IMR-90 (cell line): Measurements from ENCODE around the gene NUMA1. TPM values are rescaled to one million over a fixed set of nuclear protein-coding genes. Genes with fewer than 3 reads are reported as not detected.

Experiments
- ATAC-seq: fragments of 200-7000 bp; cut with Tn5 transposase; 2 replicates; pipeline ENCODE4 v1.9.1; 2020; ENCODE audit warnings: low read depth, mild to moderate bottlenecking, moderate library complexity
- BruUV-seq: library from RNA; stranded (reverse); fragments of 400-500 nt; replicated peaks from 2 replicates; lab custom pipeline; 2021; lab: Mats Ljungman, UMichigan
- CTCF ChIA-PET: fragments of 300-600 bp; formaldehyde crosslinking; extraction: SDS; loops from one replicate; lab custom pipeline; 2021; ENCODE audit warnings: antibody characterized with exemption; lab: Yijun Ruan, JAX
- POLR2A ChIA-PET: fragments of 300-600 bp; sonication (Branson Sonifier 250); formaldehyde crosslinking; loops from one replicate; lab custom pipeline; 2022; ENCODE audit warnings: antibody characterized with exemption; ENCODE audit not compliant: unreplicated experiment; lab: Charles Lee
- DNase-seq: peaks from one replicate; pipeline ENCODE4 v3.0.0; 2013
- H2AFZ ChIP-seq: replicated peaks from 2 replicates; pipeline ENCODE3; 2013; ENCODE audit warnings: low read length, mild to moderate bottlenecking; ENCODE audit not compliant: poor library complexity
- H2AK5ac ChIP-seq: 2 replicates; pipeline ENCODE4 v1.6.1; 2013; ENCODE audit warnings: low read depth, low read length, inconsistent platforms
- H2AK9ac ChIP-seq: replicated peaks from 2 replicates; pipeline ENCODE3; 2013; ENCODE audit warnings: mild to moderate bottlenecking, low read depth, low read length, moderate library complexity; ENCODE audit not compliant: poor library complexity
- H2BK120ac ChIP-seq: 2 replicates; pipeline ENCODE4 v1.6.1; 2013; ENCODE audit warnings: low read depth, low read length, inconsistent platforms
- H2BK15ac ChIP-seq: 3 replicates; pipeline ENCODE4 v1.6.1; 2013; ENCODE audit warnings: low read depth, low read length, inconsistent platforms
- H2BK20ac ChIP-seq: 2 replicates; pipeline ENCODE4 v1.6.1; 2013; ENCODE audit warnings: low read depth, mild to moderate bottlenecking, inconsistent platforms, low read length, moderate library complexity
- H2BK5ac ChIP-seq: 2 replicates; pipeline ENCODE4 v1.6.1; 2013; ENCODE audit warnings: mild to moderate bottlenecking, low read depth, low read length, inconsistent platforms; ENCODE audit not compliant: poor library complexity, severe bottlenecking
- H3K14ac ChIP-seq: replicated peaks from 2 replicates; pipeline ENCODE4 v1.6.1; 2013; ENCODE audit warnings: low read depth, low read length, inconsistent platforms
- H3K18ac ChIP-seq: 2 replicates; pipeline ENCODE4 v1.6.1; 2013; ENCODE audit warnings: low read depth, low read length, control low read depth
- H3K23ac ChIP-seq: 2 replicates; pipeline ENCODE4 v1.6.1; 2013; ENCODE audit warnings: low read depth, low read length, inconsistent platforms
- H3K27ac ChIP-seq: 2 replicates; pipeline ENCODE4 v1.5.1; 2013; ENCODE audit warnings: mild to moderate bottlenecking, control low read depth, low read length; ENCODE audit not compliant: insufficient read depth
- H3K27me3 ChIP-seq: 2 replicates; pipeline ENCODE4 v1.6.1; 2013; ENCODE audit warnings: low read length; ENCODE audit not compliant: control insufficient read depth, insufficient read depth
- H3K36me3 ChIP-seq: 2 replicates; pipeline ENCODE4 v1.6.1; 2013; ENCODE audit warnings: low read length, mixed read lengths; ENCODE audit not compliant: control insufficient read depth, insufficient read depth
- H3K4ac ChIP-seq: 2 replicates; pipeline ENCODE4 v1.6.1; 2013; ENCODE audit warnings: low read depth, low read length, inconsistent platforms
- H3K4me1 ChIP-seq: 2 replicates; pipeline ENCODE4 v1.6.1; 2013; ENCODE audit warnings: low read length, mixed read lengths; ENCODE audit not compliant: control insufficient read depth, insufficient read depth
- H3K4me2 ChIP-seq: 2 replicates; pipeline ENCODE4 v1.6.1; 2013; ENCODE audit warnings: low read depth, mild to moderate bottlenecking, control low read depth, low read length, moderate library complexity
- H3K4me3 ChIP-seq: 2 replicates; pipeline ENCODE4 v1.5.1; 2013; ENCODE audit warnings: low read depth, mild to moderate bottlenecking, control low read depth, low read length, moderate library complexity; ENCODE audit not compliant: insufficient read depth
- H3K56ac ChIP-seq: 2 replicates; pipeline ENCODE4 v1.6.1; 2013; ENCODE audit warnings: low read length, inconsistent platforms; ENCODE audit not compliant: insufficient read depth; ENCODE audit errors: extremely low read depth
- H3K79me1 ChIP-seq, 2 experiments: 2 replicates each; pipeline ENCODE4 v1.6.1; 2013; ENCODE audit warnings: low read length in 2 of 2, inconsistent platforms in 1 of 2, low read depth in 1 of 2
- H3K9ac ChIP-seq: 2 replicates; pipeline ENCODE4 v1.6.1; 2013; ENCODE audit warnings: low read depth, low read length, control low read depth
- H3K9me1 ChIP-seq: 2 replicates; pipeline ENCODE4 v1.6.1; 2013; ENCODE audit warnings: low read length, inconsistent platforms; ENCODE audit not compliant: insufficient read depth
- H3K9me3 ChIP-seq: 2 replicates; pipeline ENCODE4 v1.6.1; 2013; ENCODE audit warnings: low read length; ENCODE audit not compliant: control insufficient read depth, insufficient read depth
- H4K20me1 ChIP-seq: 2 replicates; pipeline ENCODE4 v1.6.1; 2013; ENCODE audit warnings: low read length, inconsistent platforms; ENCODE audit not compliant: insufficient read depth
- H4K5ac ChIP-seq: 2 replicates; pipeline ENCODE4 v1.6.1; 2013; ENCODE audit warnings: mild to moderate bottlenecking, low read depth, low read length, control low read depth
- H4K8ac ChIP-seq, 2 experiments: 2 replicates each; pipeline ENCODE4 v1.6.1; 2013; ENCODE audit warnings: low read depth in 2 of 2, low read length in 2 of 2, control low read depth in 1 of 2, inconsistent platforms in 1 of 2
- H4K91ac ChIP-seq: 2 replicates; pipeline ENCODE4 v1.6.1; 2013; ENCODE audit warnings: low read depth, low read length, inconsistent platforms; ENCODE audit not compliant: insufficient read depth
- BHLHE40 ChIP-seq: fragments of 150-350 bp; IDR thresholded peaks from 2 replicates; pipeline ENCODE4 v1.6.1; 2016; ENCODE audit warnings: mild to moderate bottlenecking, low read depth, low read length
- CEBPB ChIP-seq: IDR thresholded peaks from 2 replicates; pipeline ENCODE4 v1.6.1; 2012; ENCODE audit warnings: low read depth, low read length, improper control_type of control experiment
- CHD1 ChIP-seq: IDR thresholded peaks from 2 replicates; pipeline ENCODE4 v1.6.1; 2012; ENCODE audit warnings: low read depth, low read length, improper control_type of control experiment
- ELK1 ChIP-seq: fragments of 150-350 bp; IDR thresholded peaks from 2 replicates; pipeline ENCODE4 v1.6.1; 2016; ENCODE audit warnings: low read depth, mild to moderate bottlenecking, low read length, moderate library complexity, borderline replicate concordance
- FOS ChIP-seq: fragments of 150-350 bp; IDR thresholded peaks from 2 replicates; pipeline ENCODE4 v1.6.1; 2016; ENCODE audit warnings: low read depth, low read length
- MAFK ChIP-seq: IDR thresholded peaks from 2 replicates; pipeline ENCODE4 v1.6.1; 2012; ENCODE audit warnings: low read depth, low read length, improper control_type of control experiment
- MAZ ChIP-seq: IDR thresholded peaks from 2 replicates; pipeline ENCODE4 v1.6.1; 2012; ENCODE audit warnings: low read depth, mild to moderate bottlenecking, low read length, improper control_type of control experiment, moderate library complexity, borderline replicate concordance
- MXI1 ChIP-seq: IDR thresholded peaks from 2 replicates; pipeline ENCODE4 v1.6.1; 2012; ENCODE audit warnings: low read depth, mild to moderate bottlenecking, low read length, moderate library complexity, borderline replicate concordance
- NFE2L2 ChIP-seq: fragments of 150-350 bp; IDR thresholded peaks from 2 replicates; pipeline ENCODE4 v1.6.1; 2016; ENCODE audit warnings: low read depth, mild to moderate bottlenecking, low read length
- POLR2A ChIP-seq: IDR thresholded peaks from 2 replicates; pipeline ENCODE4 v1.6.1; 2012; ENCODE audit warnings: mild to moderate bottlenecking, low read depth, low read length
- RCOR1 ChIP-seq: IDR thresholded peaks from 2 replicates; pipeline ENCODE4 v1.6.1; 2012; ENCODE audit warnings: mild to moderate bottlenecking, low read length, improper control_type of control experiment; ENCODE audit not compliant: insufficient replicate concordance
- RFX5 ChIP-seq: IDR thresholded peaks from 2 replicates; pipeline ENCODE4 v1.8.0; 2012; ENCODE audit warnings: low read depth, mild to moderate bottlenecking, low read length, moderate library complexity
- SMC3 ChIP-seq: fragments of 150-350 bp; IDR thresholded peaks from 2 replicates; pipeline ENCODE4 v1.6.1; 2016; ENCODE audit warnings: low read depth, mild to moderate bottlenecking, antibody characterized with exemption, low read length, moderate library complexity
- WGBS, 2 experiments: methylation state at CpG; one replicate each; pipeline versions ENCODE4 v1.1.5 to v1.1.7; 2013; ENCODE audit warnings: missing lambda C conversion rate in 2 of 2; ENCODE audit not compliant: insufficient read length in 1 of 2; ENCODE audit errors: extremely low coverage in 2 of 2; 5-methylcytosine and 5-hydroxymethylcytosine counted together
- dilution Hi-C: fragments of 300-500 bp; cut with HindIII; formaldehyde crosslinking; loops from one replicate; pipeline ENCODE4 v1.14.3; 2018; ENCODE audit warnings: low sequenced_read_pairs; ENCODE audit not compliant: unreplicated experiment
- in situ Hi-C: fragments of 300-500 bp; cut with MboI; formaldehyde crosslinking; loops from 3 replicates; pipeline ENCODE4 v1.14.3; 2019; ENCODE audit warnings: low sequenced_read_pairs, inconsistent platforms, mixed read lengths
- intact Hi-C: fragments of 100-400 bp; cut with micrococcal nuclease; formaldehyde crosslinking; loops from 2 replicates; pipeline ENCODE4 v1.10.0; 2022
- polyA plus RNA-seq, 3 experiments: library from polyadenylated mRNA; depleted of rRNA; stranded (reverse); fragments of >200 nt; gene quantifications; 2 replicates each; pipeline ENCODE4 v1.2.3, GENCODE V29; 2012; ENCODE audit warnings: low replicate concordance in 1 of 3
- total RNA-seq: library from RNA; depleted of rRNA; stranded (reverse); fragments of >200 nt; gene quantifications from 2 replicates; pipeline ENCODE4 v1.2.3, GENCODE V29; 2012

Gene NUMA1
- total and polyA plus RNA-seq, 2 of the 4 experiments (the other 2 are of a cell fraction): 61.7 to 97.0 TPM

GRCh38 chr11:71992136-71992730 lies 88.1 kb downstream of the NUMA1 start:
- no peak overlapping the region for H2AK9ac ChIP-seq
- H3K18ac ChIP-seq: no peak overlapping the region
- H3K4me1 ChIP-seq: peaks cover 4% of the 10 kb centered on the region
- no peak overlapping the region for H2AFZ ChIP-seq
- H3K4ac ChIP-seq: no peak overlapping the region
- H4K8ac ChIP-seq: no peak overlapping the region
- peaks cover 15% of the 10 kb centered on the region for H3K9me1 ChIP-seq
- H3K79me1 ChIP-seq: peaks cover 2 to 9% of the 10 kb centered on the region in 2 experiments; a peak in 2 of 4 replicates
- no peak overlapping the region for H3K4me3 ChIP-seq
- H4K91ac ChIP-seq: no peak overlapping the region
- dilution Hi-C loops (no loop called here), intact Hi-C loops (no loop called here), in situ Hi-C loops (no loop called here)
- H2AK5ac ChIP-seq: no peak overlapping the region
- H3K36me3 ChIP-seq: peaks cover 9% of the 10 kb centered on the region
- H3K4me2 ChIP-seq: no peak overlapping the region
- no TSS peak for BruUV-seq
- WGBS, 2 experiments: 60% methylated on average over 1 of the region's 3 CpGs; no CpG with 5 or more reads in 1 of the 2 experiments
- TF ChIP-seq SMC3 (no peak), ELK1 (no peak), FOS (no peak), MAZ (no peak), RFX5 (no peak), CEBPB (no peak), BHLHE40 (no peak), POLR2A (no peak), MAFK (no peak), NFE2L2 (no peak), RCOR1 (no peak), MXI1 (no peak), CHD1 (no peak)
- ATAC-seq: no peak
- ChIA-PET CTCF (no interaction called here), POLR2A (no interaction called here)
- no peak for DNase-seq
- H3K23ac ChIP-seq: no peak overlapping the region
- H2BK5ac ChIP-seq: no peak overlapping the region
- no peak overlapping the region for H4K5ac ChIP-seq
- no peak overlapping the region for H2BK120ac ChIP-seq
- no peaks in the 10 kb centered on the region for H3K9me3 ChIP-seq
- no peaks in the 10 kb centered on the region for H3K27me3 ChIP-seq
- H3K14ac ChIP-seq: no peak overlapping the region
- H3K9ac ChIP-seq: no peak overlapping the region
- H2BK15ac ChIP-seq: no peak overlapping the region
- H3K56ac ChIP-seq: no peak overlapping the region
- peaks cover 14% of the 10 kb centered on the region for H4K20me1 ChIP-seq
- H2BK20ac ChIP-seq: no peak overlapping the region
- no peak overlapping the region for H3K27ac ChIP-seq
